ENCODE results near the gene APOO.
"Not testable (repeated sequence)": the region's sequence is repeated elsewhere in the genome, so short reads cannot be mapped to it uniquely, and the experiment has no call there.

The APOO gene

DNA sequence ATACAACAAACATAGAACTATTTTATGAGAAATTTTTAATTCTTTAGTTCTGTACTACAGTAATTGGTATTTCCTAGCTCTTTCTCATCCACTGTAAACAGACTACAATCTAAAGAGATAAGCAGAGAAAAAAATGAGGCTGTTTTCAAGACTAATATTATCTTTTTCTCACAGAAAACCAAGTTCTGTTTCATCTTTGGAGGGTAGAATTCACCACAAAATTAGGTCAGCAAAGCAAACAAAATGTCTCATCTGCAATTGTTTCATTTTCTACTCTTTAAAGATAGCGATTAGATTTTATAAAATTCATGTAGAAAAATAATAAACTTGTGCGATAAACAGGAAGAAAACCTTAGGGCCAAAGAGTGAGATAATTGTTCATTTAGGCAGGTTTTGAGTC, 10.8 kb downstream of the APOO start:
- DNase-seq (ENCODE audit: low spot score): no peak
- TF ChIP-seq, protein P1, sequence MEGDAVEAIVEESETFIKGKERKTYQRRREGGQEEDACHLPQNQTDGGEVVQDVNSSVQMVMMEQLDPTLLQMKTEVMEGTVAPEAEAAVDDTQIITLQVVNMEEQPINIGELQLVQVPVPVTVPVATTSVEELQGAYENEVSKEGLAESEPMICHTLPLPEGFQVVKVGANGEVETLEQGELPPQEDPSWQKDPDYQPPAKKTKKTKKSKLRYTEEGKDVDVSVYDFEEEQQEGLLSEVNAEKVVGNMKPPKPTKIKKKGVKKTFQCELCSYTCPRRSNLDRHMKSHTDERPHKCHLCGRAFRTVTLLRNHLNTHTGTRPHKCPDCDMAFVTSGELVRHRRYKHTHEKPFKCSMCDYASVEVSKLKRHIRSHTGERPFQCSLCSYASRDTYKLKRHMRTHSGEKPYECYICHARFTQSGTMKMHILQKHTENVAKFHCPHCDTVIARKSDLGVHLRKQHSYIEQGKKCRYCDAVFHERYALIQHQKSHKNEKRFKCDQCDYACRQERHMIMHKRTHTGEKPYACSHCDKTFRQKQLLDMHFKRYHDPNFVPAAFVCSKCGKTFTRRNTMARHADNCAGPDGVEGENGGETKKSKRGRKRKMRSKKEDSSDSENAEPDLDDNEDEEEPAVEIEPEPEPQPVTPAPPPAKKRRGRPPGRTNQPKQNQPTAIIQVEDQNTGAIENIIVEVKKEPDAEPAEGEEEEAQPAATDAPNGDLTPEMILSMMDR (IDR thresholded peaks at IDR 0.05): no peak
- Histone ChIP-seq H3K27ac (no peak overlapping the region), H3K4me3 (no peak overlapping the region)

DNA sequence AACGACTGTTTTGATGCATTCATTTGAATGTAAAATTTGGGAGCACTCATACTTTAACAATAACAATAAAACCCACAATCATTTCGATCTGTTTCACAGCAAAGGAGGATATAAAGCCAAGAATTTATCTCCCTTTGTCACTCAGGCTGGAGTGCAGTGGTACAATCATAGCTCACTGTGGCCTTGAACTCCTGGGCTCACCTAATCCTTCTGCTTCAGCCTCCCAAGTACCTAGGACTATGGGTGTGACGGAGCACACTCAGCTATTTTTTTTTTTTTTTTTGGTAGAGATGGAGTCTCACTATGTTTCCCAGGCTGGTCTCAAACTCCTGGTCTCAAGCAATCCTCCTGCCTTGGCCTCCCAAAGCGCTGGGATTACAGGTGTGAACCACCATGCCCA, 11.2 kb downstream of the APOO start:
- DNase-seq (ENCODE audit: low spot score); H3K4me3 ChIP-seq; H3K27ac ChIP-seq: not testable (repeated sequence)

DNA sequence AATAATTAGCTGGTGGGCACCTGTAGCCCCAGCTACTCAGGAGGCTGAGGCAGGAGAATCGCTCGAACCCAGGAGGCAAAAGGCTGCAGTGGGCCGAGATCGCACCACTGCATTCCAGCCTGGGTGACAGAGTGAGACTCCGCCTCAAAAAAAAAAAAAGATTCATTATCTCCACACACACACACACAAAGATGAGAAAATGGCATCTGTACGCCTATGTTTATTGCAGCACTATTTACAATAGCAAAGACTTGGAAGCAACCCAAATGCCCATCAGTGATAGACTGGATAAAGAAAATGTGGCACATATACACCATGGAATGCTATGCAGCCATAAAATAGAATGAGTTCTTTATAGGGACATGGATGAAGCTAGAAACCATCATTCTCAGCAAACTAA, 12.7 kb downstream of the APOO start:
- DNase-seq (ENCODE audit: low spot score); H3K27ac ChIP-seq; H3K4me3 ChIP-seq: not testable (repeated sequence)

DNA sequence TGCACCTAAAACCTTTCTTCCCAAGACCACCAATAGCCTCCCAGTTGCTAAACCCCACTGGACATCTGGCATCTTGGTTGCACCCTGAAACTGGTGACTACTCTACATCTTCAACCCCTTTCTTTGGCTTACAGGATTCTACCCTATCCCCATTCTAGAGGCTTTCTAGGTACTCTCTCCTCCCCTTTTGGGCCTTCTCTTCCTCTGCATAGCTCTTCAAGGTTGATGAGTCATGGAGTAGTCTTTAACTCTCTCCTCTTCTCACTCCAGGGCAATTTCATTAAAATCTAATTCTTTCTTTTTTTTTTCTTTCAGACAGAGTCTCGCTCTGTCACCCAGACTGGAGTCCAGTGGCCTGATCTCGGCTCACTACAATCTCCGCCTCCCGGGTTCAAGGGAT, 16.8 kb downstream of the APOO start:
- DNase-seq (ENCODE audit: low spot score): no peak
- Histone ChIP-seq H3K4me3 (no peak overlapping the region), H3K27ac (no peak overlapping the region)
- TF ChIP-seq, protein P1 (IDR thresholded peaks at IDR 0.05): no peak

DNA sequence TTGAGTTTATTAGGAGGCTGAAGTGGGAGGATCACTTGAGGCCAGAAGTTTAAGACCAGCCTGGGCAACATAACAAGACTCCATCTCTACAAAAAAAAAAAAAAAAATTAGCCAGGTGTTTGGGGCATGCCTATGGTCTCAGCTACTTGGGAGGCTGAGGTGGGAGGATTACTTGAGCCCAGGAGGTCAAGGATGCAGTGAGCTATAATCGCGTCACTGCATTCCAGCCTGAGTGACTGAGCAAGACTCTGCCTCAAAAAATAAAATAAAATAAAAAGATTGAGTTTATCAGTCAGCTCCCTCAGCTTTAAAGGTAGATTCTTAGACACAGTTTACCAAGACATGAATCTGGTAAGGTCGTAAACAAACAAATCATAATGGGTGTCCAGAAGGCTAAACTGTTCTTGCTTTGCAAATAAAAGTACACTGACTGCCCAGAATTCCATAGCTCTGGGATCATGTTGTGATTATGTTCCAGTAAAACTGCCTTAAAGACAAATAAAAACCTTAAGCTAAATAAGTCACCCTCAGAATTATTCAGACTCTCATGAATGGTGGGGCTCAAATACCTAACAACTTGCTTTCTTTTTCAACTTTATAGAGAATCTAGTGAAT, 18.7 kb downstream of the APOO start:
- no peak for DNase-seq (ENCODE audit: low spot score)
- TF ChIP-seq, protein P1 (IDR thresholded peaks at IDR 0.05): no peak
- H3K4me3 ChIP-seq: no peak overlapping the region
- H3K27ac ChIP-seq: no peak overlapping the region

DNA sequence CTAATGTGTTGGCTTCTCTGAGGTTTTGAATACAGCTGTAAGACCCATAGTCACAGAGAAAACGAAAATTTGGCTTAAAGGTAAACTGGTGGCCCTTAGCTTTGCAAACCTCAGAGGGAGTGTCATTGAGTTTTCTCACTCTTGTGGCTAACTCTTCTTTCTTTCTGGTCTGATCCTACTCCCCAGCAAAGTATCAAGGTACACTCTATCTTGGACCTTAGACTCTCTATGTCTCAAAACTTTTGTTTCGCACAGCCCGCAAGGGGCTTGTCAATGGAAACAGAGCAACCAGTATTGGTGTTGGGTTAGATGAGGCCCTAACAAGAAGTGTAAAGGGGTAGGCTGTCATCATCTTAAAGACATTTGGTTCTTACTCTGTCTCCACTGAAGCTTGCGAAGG, 19.8 kb downstream of the APOO start:
- Histone ChIP-seq H3K27ac (no peak overlapping the region), H3K4me3 (no peak overlapping the region)
- no peak for DNase-seq (ENCODE audit: low spot score)
- TF ChIP-seq, protein P1 (IDR thresholded peaks at IDR 0.05): no peak

DNA sequence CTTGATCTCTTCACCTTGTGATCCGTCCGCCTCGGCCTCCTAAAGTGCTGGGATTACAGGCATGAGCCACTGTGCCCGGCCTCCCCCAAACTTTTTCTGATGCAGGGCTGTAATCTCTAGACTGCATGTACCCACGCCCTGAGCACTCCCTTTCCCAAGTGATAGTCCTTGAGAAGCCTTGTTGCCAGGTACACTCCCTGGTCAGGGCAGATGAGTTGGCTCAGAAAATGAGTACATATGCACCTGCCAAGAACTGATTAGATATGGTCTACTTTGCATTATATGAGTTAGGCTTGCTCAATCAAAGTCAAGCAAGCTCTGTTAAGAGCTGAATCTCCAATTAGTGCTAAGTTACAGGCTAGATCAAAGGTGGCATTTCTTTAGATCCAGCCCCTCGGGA, 20.3 kb downstream of the APOO start:
- H3K4me3 ChIP-seq: no peak overlapping the region
- no peak for DNase-seq (ENCODE audit: low spot score)
- TF ChIP-seq, protein P1 (IDR thresholded peaks at IDR 0.05): no peak
- no peak overlapping the region for H3K27ac ChIP-seq

DNA sequence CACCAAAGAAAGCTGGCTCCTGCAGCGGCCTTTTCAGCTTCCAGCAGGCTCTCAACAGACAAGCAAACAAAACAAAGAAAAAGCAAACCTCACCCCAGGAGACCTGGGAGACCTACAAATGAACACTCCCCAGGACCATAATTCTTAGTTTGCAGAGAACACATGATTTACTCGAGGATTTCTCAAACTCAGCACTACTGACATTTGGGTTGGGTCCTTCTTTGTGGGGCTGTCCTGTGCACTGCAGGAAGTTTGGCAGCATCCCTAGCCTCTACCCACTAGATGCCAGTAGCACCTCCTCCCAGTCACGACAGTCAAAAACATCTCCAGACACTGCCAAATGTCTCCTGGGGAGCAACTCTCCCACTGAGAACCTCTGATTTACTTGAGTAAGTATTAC, 21.9 kb downstream of the APOO start:
- no peak overlapping the region for H3K4me3 ChIP-seq
- H3K27ac ChIP-seq: no peak overlapping the region
- DNase-seq (ENCODE audit: low spot score): no peak
- TF ChIP-seq, protein P1 (IDR thresholded peaks at IDR 0.05): no peak
